ENCODE measurements around the gene ZNF664.

The ZNF664 gene

GRCh38 chr12:124034297-124034696 lies 61.3 kb downstream of the ZNF664 start:
- no peak for DNase-seq (ENCODE audit: low read depth)

DNA sequence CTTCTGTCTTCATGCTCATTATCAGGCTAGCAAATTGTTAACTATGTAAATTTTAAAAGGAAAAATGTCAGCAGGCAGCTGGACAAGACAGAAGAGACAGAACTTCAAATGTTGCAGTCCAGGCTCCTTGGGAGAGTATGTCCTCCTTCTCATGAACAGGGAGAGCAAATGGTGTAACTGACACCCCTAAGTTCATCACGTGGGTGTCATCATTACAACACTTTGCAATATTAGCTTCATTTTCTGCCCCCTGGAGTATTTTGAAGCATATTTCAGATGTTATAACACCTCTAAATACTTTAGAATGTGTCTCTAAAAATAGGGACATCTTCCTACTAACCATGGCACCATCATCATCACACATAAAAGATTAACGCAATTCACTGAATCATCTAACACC lies 62.1 kb downstream of the ZNF664 start:
- DNase-seq (ENCODE audit: low read depth), result no peak

DNA sequence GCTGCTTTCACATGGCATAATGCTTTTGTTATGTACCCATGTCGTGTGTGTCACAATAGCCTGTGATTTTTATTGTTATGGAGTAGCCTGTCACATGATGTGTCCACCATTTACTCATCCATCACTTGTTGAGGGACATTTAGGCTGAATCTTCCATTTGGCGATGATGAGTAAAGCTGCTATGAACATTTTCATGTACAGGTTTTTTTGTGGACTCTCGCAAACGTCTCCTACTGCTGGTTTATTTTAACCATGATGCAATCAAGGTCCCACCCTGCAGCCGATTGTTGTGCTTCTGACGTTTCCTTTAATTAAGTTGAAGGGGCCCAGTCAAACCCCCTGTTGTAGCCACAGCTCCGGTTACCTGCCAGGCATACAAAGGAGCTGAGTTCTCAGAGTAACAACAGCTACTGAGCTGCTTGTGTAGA lies 63.2 kb downstream of the ZNF664 start:
- DNase-seq (ENCODE audit: low read depth), result no peak

DNA sequence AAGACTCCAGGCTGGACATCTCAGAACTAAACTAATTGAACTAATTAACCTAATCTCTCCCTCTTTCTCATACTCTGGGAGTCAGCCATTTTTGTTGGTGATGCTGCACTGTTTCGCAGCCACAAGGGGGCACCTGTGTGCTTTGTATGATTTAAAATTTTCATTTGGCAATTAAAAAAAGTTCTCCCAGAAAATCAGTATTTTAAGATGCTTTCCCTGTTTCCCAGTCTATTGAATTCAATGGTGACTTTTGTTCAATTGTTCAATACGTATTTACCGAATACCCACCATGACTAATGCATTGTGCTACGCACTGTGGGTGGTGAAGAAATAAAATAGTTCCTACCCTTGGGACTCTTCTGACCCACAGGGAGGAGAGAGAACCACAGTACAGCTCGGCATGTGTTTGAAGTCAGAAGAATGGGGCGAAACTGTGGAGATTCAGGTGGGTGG lies 63.7 kb downstream of the ZNF664 start:
- peak; percentile 11 for DNase-seq (ENCODE audit: low read depth)

- DNase-seq (ENCODE audit: low read depth), result no peak
Measured at GRCh38 chr12:124037331-124037730, 64.3 kb downstream of the ZNF664 start.

DNA sequence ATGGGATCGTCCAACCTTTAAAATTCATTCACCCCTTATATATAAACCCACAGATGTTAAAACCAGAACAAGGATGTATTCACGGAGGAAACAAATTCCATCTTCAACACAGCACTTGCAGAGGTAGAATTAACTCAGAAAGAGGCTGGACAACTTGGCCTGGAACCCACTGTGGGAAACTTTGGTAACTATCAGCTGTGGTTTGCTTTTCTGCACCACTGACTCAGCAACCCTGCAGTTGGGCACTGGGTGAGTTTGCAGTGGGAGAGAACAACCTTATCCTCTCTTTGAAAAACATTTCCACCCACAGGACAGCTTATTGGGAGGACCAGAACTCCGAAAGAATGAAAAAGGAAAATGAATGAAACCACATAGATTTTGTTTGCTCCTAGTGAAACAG lies 66.3 kb downstream of the ZNF664 start:
- DNase-seq (ENCODE audit: low read depth), result no peak

DNA sequence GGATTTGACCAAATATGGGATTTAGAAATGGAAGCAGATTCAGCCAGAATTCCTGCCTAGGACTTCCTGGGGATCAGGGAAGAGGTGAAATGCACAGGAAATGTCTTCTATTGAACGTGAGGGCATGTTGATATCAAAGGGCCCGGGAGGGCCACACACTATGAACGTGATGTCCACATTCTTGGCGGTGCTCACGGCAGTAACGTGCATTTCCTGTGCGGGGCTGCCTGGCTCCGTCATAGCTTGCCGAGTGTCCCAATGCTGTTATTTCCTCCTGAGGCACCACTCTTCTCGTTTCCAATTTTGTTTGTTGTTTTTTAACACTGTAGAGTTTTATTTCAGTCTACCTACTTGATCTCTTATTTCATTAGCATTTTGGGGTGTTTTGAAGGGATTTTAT lies 67.3 kb downstream of the ZNF664 start:
- no peak for DNase-seq (ENCODE audit: low read depth)

DNA sequence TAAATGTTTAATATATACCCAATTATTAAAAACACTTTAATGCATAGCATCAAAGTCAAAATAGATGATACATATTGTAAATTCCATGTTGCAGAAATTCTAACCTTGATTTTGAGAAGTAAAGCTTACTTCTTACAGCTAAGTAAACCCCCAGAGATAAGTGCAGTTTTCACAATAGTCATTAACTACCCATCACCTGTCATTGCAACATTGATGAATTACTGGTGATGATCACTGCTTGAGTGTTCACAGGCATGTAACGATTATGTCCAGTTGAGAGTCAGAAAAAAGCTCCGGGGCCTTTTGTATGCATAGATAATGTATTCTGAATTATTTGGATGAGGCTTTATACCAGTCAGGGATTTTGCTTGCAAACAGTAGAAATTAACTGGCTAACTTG lies 67.7 kb downstream of the ZNF664 start:
- DNase-seq (ENCODE audit: low read depth), result no peak

DNA sequence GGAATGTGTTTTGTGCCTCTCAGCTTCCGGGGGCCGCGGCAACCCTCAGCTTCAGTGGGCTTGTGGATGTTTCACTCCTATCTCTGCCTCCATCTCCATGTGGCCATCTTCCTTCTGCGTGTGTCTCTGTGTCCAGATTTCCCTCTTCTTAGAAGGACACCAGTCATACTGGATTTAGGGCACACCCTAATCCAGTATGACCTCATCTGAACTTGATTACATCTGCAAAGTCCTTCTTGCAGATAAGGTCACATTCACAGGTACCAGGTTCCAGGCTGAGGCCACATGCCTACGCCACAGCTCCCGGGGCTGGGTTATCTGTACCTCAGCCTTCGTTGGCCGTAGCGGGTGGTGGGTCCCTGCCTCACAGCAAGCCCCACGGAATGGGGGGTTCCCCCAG lies 68.9 kb downstream of the ZNF664 start:
- no peak for DNase-seq (ENCODE audit: low read depth)

- DNase-seq (ENCODE audit: low read depth), result no peak
Measured at GRCh38 chr12:124044021-124044420, 71.0 kb downstream of the ZNF664 start.

- DNase-seq (ENCODE audit: low read depth), result no peak
Measured at GRCh38 chr12:124044809-124045321, 71.8 kb downstream of the ZNF664 start.

- no peak for DNase-seq (ENCODE audit: low read depth)
Measured at GRCh38 chr12:124045671-124046455, 72.8 kb downstream of the ZNF664 start.

DNA sequence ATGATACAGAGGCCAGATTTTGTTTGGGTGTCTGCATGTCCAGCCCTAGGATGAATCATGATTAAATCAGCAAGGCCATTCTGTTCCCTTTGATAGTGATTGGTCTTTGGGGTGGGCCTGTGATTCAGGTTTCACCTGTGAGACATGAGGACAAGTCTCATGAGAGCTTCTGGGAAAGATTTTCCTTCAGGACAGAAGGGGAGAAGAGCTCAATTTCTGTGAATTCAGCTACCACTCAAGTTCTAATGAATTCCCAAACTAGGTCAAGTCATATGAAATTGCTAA lies 73.4 kb downstream of the ZNF664 start:
- no peak for DNase-seq (ENCODE audit: low read depth)

- no peak for DNase-seq (ENCODE audit: low read depth)
Measured at GRCh38 chr12:124047045-124047566, 74.1 kb downstream of the ZNF664 start.

DNA sequence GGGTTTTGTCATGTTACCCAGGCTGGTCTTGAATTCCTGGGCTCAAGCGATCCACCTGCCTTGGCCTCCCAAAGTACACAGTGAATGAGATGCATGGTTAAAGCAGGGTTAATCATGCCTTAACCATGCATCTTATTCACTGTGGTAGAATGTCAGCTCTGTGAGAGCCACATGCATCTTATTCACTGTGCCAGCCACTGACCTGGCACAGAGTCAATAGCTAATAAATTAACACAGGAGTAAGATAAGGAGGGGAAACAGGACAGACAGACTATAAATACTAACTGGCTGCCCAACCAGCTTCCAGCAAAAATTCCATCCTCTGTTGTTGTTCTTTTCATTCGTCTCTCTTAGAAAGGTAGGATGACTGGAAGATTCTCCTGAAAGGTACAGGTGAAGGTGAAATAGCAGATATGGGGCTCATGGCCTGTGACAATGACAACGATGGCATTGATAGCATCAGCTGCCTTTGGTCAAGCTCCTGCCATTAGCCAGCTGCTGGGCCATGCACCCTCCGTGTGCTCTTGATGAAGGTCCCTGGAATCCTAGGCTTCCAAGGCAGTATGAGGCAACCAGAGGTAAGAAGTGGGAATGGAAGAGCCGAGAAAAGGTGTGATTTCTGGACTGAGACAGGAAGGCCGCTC lies 76.6 kb downstream of the ZNF664 start:
- no peak for DNase-seq (ENCODE audit: low read depth)

GRCh38 chr12:124053851-124054250 lies 80.8 kb downstream of the ZNF664 start:
- no peak for DNase-seq (ENCODE audit: low read depth)

GRCh38 chr12:124055066-124055465 lies 82.1 kb downstream of the ZNF664 start:
- DNase-seq (ENCODE audit: low read depth), result no peak

GRCh38 chr12:124057691-124058090 lies 84.7 kb downstream of the ZNF664 start:
- no peak for DNase-seq (ENCODE audit: low read depth)

DNA sequence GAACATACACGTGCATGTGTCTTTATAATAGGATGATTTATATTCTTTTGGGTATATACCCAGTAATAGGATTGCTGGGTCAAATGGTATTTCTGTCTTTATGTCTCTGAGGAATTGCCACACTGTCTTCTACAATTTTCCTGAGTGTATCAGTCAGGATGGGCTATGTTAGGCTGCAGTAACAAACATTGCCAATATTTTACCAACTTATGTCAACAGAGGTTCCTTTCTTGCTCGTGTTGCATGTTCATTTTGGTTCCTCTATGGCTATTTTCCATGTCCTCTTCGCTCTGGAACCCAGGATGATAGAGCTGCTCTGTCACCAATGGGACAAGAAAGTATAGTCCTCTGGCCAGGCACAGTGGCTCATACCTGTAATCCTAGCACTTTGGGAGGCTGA lies 86.7 kb downstream of the ZNF664 start:
- DNase-seq (ENCODE audit: low read depth), result no peak

Measured in activated T-helper 9 cell treated with anti-CD3 and anti-CD28 coated beads, Interleukin-2, amount 50 U/mL, for 16 hours (primary cell).